Bronchial epithelial cell (primary cell): ENCODE measurements around the gene ZNF236. TPM values are rescaled to one million over a fixed set of nuclear protein-coding genes. Genes with fewer than 3 reads are reported as not detected.

ENCODE experiments used
- DNase-seq: peaks from one replicate; pipeline ENCODE4 v3.0.0-alpha.2; 2010; ENCODE audit warnings: low read depth
- FAIRE-seq: peaks from 2 replicates; lab custom pipeline; 2011; peaks lifted over from hg19 to GRCh38; lab: Jason Lieb, UNC
- H3K27me3 ChIP-seq: 2 replicates; pipeline ENCODE4 v1.5.1; 2011; ENCODE audit warnings: low read length; ENCODE audit not compliant: control insufficient read depth, insufficient read depth
- H3K36me3 ChIP-seq: 2 replicates; pipeline ENCODE4 v1.5.1; 2011; ENCODE audit warnings: low read length; ENCODE audit not compliant: control insufficient read depth, insufficient read depth
- H3K4me3 ChIP-seq: 2 replicates; pipeline ENCODE4 v1.5.1; 2011; ENCODE audit warnings: mild to moderate bottlenecking, low read depth, low read length, control low read depth
- CTCF ChIP-seq: IDR thresholded peaks from 2 replicates; pipeline ENCODE4 v1.5.1; 2011; ENCODE audit warnings: mild to moderate bottlenecking, moderate library complexity, low read length, control low read depth, inconsistent platforms; ENCODE audit not compliant: insufficient read depth, severe bottlenecking
- total RNA-seq: library from RNA; depleted of rRNA; stranded (reverse); fragments of >200 nt; gene quantifications from 2 replicates; pipeline ENCODE4 v1.2.1, GENCODE V29; 2014

The ZNF236 gene
- total RNA-seq, 1 donor from 2014 or later = 5.3 TPM

- no peaks in the 10 kb centered on the region for H3K36me3 ChIP-seq
- H3K4me3 ChIP-seq = peak overlapping the region; percentile 72
- FAIRE-seq (no peak), DNase-seq (no peak)
- no peak for TF ChIP-seq CTCF
- H3K27me3 ChIP-seq = no peaks in the 10 kb centered on the region
Measured at GRCh38 chr18:76823161-76823538, 793 bp downstream of the ZNF236 start.

- FAIRE-seq (no peak), DNase-seq (no peak)
- Histone ChIP-seq H3K27me3 (no peaks in the 10 kb centered on the region), H3K36me3 (no peaks in the 10 kb centered on the region), H3K4me3 (peak overlapping the region; percentile 72)
- TF ChIP-seq CTCF = peak; percentile 59
Measured at GRCh38 chr18:76823587-76824011, 1.2 kb downstream of the ZNF236 start.

GRCh38 chr18:76824145-76824676 is 1.9 kb downstream of the ZNF236 start:
- Histone ChIP-seq H3K4me3 (no peak overlapping the region), H3K36me3 (no peaks in the 10 kb centered on the region), H3K27me3 (no peaks in the 10 kb centered on the region)
- TF ChIP-seq CTCF = no peak
- FAIRE-seq (no peak), DNase-seq (no peak)

GRCh38 chr18:76824754-76825153 is 2.4 kb downstream of the ZNF236 start:
- FAIRE-seq = no peak
- Histone ChIP-seq H3K36me3 (no peaks in the 10 kb centered on the region), H3K27me3 (no peaks in the 10 kb centered on the region), H3K4me3 (no peak overlapping the region)
- TF ChIP-seq CTCF = no peak
- DNase-seq = no peak

GRCh38 chr18:76827205-76828200 is 5.1 kb downstream of the ZNF236 start:
- H3K36me3 ChIP-seq = no peaks in the 10 kb centered on the region
- DNase-seq = no peak
- no peaks in the 10 kb centered on the region for H3K27me3 ChIP-seq
- H3K4me3 ChIP-seq = no peak overlapping the region
- no peak for TF ChIP-seq CTCF
- FAIRE-seq = no peak
